SK-N-SH treated with all-trans-retinoic acid at 6 μM for 48 hours (cell line): ENCODE results near the gene LCMT1.

Source experiments
- ARNTL ChIP-seq: fragments of 450-650 bp; formaldehyde crosslinking; IDR thresholded peaks from 2 replicates; pipeline ENCODE4 v1.5.0; 2020; ENCODE audit warnings: low read depth, mild to moderate bottlenecking, moderate library complexity, borderline replicate concordance
- ISL1 ChIP-seq: fragments of 250-450 bp; sonication (Bioruptor Pico); IDR thresholded peaks from 2 replicates; pipeline ENCODE4 v2.1.2; 2022; ENCODE audit warnings: mild to moderate bottlenecking, moderate library complexity
- ZFP3 ChIP-seq: fragments of 250-450 bp; sonication (Bioruptor Pico); IDR thresholded peaks from 2 replicates; pipeline ENCODE4 v1.5.0; 2020; ENCODE audit warnings: mild to moderate bottlenecking, moderate library complexity
- ZNF70 ChIP-seq: fragments of 450-650 bp; formaldehyde crosslinking; IDR thresholded peaks from 2 replicates; pipeline ENCODE4 v1.5.0; 2020; ENCODE audit warnings: mild to moderate bottlenecking, moderate library complexity
- ZNF8 ChIP-seq: fragments of 450-650 bp; formaldehyde crosslinking; IDR thresholded peaks from 2 replicates; pipeline ENCODE4 v1.5.0; 2020; ENCODE audit warnings: mild to moderate bottlenecking, moderate library complexity
- TF ChIP-seq, protein P1 (sequence below): fragments of 250-450 bp; sonication (Bioruptor Pico); IDR thresholded peaks from 2 replicates; pipeline ENCODE4 v1.8.0; 2021; ENCODE audit warnings: low read depth, mild to moderate bottlenecking, moderate library complexity, borderline replicate concordance
- TF ChIP-seq, protein P2 (sequence below): fragments of 250-450 bp; sonication (Bioruptor Pico); IDR thresholded peaks from 2 replicates; pipeline ENCODE4 v1.5.1; 2021; ENCODE audit warnings: mild to moderate bottlenecking, moderate library complexity

DNA sequence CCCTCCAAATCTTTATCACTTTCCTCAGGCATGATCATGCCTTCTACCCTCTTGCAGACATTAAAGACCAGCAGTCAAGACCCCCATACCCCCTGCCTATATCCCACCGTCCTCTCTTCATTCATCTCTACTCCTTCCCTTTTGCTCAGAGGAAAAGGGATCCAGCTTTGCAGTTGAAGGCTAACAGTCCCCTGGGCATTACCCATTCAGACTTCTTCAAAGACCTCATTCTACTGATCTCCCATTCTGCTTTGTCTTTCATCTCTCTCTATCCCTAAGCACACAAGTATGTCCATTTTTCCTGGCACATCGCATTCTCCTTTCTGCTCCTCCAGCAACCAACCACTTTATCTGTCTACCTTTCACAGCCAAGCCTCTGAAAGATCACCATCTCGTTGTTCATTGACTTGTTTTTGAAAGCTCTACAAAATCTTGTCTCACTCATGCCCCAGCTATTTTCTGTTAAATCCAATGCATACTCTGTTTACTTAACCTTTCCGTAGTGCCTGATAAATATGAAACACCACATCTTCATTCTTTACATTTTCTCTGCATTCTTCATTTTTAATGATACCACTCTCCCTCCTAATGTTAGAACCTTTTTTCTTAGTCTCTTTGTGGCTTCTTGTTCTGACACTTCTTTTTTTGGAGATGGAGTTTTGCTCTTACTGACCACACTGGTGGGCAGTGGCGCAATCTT, 14.1 kb upstream of the LCMT1 start:
- TF ChIP-seq ISL1 (CRISPR knock-in tag) (no peak), ZFP3 (CRISPR knock-in tag) (no peak), ZNF70 (CRISPR knock-in tag) (no peak), ZNF8 (no peak), ARNTL (CRISPR knock-in tag) (no peak)
- TF ChIP-seq, protein P1, sequence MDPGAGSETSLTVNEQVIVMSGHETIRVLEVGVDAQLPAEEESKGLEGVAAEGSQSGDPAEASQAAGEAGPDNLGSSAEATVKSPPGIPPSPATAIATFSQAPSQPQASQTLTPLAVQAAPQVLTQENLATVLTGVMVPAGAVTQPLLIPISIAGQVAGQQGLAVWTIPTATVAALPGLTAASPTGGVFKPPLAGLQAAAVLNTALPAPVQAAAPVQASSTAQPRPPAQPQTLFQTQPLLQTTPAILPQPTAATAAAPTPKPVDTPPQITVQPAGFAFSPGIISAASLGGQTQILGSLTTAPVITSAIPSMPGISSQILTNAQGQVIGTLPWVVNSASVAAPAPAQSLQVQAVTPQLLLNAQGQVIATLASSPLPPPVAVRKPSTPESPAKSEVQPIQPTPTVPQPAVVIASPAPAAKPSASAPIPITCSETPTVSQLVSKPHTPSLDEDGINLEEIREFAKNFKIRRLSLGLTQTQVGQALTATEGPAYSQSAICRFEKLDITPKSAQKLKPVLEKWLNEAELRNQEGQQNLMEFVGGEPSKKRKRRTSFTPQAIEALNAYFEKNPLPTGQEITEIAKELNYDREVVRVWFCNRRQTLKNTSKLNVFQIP: no peak
- TF ChIP-seq, protein P2, sequence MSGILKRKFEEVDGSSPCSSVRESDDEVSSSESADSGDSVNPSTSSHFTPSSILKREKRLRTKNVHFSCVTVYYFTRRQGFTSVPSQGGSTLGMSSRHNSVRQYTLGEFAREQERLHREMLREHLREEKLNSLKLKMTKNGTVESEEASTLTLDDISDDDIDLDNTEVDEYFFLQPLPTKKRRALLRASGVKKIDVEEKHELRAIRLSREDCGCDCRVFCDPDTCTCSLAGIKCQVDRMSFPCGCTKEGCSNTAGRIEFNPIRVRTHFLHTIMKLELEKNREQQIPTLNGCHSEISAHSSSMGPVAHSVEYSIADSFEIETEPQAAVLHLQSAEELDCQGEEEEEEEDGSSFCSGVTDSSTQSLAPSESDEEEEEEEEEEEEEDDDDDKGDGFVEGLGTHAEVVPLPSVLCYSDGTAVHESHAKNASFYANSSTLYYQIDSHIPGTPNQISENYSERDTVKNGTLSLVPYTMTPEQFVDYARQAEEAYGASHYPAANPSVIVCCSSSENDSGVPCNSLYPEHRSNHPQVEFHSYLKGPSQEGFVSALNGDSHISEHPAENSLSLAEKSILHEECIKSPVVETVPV (CRISPR knock-in tag): no peak
